ENCODE results near the gene BHLHE40. TPM values are rescaled to one million over a fixed set of nuclear protein-coding genes. Genes with fewer than 3 reads are reported as not detected.

The BHLHE40 gene
- total RNA-seq (ENCODE audit: low replicate concordance): 22.9 and 36.1 TPM in 2 replicates

DNA sequence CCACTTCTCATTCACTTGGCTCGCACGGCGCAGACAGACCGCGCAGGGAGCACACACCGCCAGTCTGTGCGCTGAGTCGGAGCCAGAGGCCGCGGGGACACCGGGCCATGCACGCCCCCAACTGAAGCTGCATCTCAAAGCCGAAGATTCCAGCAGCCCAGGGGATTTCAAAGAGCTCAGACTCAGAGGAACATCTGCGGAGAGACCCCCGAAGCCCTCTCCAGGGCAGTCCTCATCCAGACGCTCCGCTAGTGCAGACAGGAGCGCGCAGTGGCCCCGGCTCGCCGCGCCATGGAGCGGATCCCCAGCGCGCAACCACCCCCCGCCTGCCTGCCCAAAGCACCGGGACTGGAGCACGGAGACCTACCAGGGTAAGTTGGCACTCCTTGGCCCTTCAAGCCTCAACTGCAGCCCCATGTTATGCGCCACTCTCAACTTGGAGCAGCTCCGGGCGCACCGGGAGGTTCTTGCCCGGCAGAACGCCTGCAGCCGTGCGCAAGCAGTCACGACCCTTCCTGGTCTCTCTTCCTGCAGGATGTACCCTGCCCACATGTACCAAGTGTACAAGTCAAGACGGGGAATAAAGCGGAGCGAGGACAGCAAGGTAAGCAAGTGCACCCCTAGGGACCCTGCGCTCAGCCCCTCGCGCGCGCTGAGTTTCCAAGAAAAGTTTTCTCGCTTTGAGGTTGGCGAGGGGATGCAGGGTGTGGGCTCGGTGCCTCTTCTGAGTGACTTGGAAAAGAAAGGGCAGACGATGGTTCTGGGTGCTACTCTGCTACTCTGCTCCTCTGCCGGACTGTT is at the start of gene BHLHE40:
Gene BHLHE40, plus strand, starts transcription at position 10 of the 801 bp plus-strand sequence. Its CDS starts 282 bp downstream, at position 292.
- no peak for TF ChIP-seq CTCF (IDR thresholded peaks at IDR 0.05; ENCODE audit: insufficient read depth, low read length)
- H3K4me3 ChIP-seq (ENCODE audit: low read depth, low read length): peak within 1 kb of the TSS; percentile 99
- DNase-seq (ENCODE audit: low read depth): peak; percentile 53

DNA sequence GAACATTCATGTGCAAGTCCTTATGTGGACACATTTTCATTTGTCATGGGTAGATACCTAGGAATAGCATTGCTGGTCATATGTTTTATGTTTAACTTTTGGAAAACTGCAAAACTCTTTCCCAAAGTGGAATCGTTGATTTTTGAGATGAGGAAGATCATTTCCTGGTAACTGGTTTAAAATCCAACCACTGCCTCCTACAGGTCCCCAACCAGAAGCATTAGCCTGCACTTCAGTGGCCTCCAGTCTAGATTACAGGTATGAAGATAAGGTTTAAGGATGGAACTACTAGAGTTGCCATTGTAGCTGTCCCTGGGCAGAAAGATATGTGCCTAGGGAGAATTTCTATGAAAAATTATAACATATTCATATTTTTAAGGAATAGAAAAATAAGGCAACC is 48.7 kb upstream of the BHLHE40 start:
- no peak for TF ChIP-seq CTCF (IDR thresholded peaks at IDR 0.05; ENCODE audit: insufficient read depth, low read length)
- no peak overlapping the region for H3K4me3 ChIP-seq (ENCODE audit: low read depth, low read length)
- no peak for DNase-seq (ENCODE audit: low read depth)

DNA sequence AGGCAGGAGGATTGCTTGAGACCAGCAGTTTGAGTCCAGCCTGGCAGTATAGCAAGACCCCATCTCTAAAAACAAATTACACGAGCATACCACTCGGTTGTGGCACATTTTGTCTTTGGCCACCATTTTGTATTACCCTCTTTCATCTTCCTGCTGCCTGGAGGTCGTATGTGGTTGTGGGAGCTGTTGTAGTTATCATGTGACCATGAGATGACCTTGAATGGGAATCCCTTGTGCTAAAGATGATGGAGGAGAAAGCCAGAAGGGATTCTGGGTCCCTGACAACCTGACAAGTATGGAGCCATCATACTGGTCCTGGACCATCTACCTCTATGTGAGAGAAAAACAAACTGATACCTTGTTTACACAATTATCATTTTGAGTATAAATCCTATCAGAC is 45.2 kb upstream of the BHLHE40 start:
- no peak for DNase-seq (ENCODE audit: low read depth)
- TF ChIP-seq CTCF (IDR thresholded peaks at IDR 0.05; ENCODE audit: insufficient read depth, low read length): no peak
- no peak overlapping the region for H3K4me3 ChIP-seq (ENCODE audit: low read depth, low read length)

DNA sequence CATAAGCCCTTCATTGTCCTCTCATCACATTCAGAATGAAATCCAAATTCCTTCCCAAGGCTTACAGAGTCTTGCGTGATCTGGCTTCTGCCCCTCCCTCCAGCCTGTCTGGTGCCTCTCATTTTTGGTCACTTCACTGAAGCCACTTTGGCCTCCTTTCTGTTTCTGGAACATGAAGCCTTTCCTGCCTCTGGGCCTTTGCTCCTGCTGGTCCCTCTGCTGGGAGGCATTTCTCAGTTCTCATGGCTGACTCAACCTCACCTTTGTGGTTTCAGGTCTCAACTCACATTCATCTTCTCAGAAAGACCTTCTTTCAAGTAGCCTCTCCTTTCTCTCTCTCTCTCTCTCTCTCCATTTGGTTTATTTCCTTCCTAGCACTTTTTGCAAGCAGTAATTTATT is 43.9 kb upstream of the BHLHE40 start:
- DNase-seq (ENCODE audit: low read depth): no peak
- no peak for TF ChIP-seq CTCF (IDR thresholded peaks at IDR 0.05; ENCODE audit: insufficient read depth, low read length)
- H3K4me3 ChIP-seq (ENCODE audit: low read depth, low read length): no peak overlapping the region

DNA sequence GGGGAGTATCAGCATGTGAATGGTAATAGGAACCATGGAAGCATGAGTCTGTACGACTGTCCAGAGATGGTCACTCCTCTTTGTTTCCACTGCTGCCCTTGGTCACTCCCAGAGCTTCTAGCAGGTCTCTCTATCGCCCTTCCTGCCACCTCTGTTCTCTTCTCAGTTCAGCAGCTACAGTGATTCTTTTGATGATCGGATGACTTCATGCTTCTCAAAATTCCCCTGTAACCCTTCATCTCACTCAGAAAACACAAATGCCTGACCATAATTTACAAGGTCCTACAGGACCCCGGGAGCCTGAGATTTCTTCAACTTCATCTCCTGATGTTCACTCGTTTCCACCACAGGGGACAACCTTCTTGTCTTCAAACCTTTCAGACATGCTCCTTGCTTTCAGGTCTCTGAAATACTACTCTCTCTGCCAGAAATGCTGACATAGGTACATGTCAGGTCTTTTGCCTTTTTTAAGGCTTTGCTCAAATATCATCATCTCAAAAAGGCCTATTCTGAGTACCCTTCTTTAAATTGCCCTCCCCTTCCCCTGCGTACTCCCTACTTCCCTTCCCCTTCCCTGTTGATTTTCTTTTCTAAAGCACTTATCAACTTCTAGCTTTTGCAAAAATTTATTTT is 42.1 kb upstream of the BHLHE40 start:
- no peak overlapping the region for H3K4me3 ChIP-seq (ENCODE audit: low read depth, low read length)
- no peak for DNase-seq (ENCODE audit: low read depth)

More for the DNA sequence above, 42.1 kb upstream of the BHLHE40 start:
- no peak for TF ChIP-seq CTCF (IDR thresholded peaks at IDR 0.05; ENCODE audit: insufficient read depth, low read length)
